ENCODE results near the gene ARHGAP40.

Gene ARHGAP40

GRCh38 chr20:38620441-38620840 lies 18.8 kb downstream of the ARHGAP40 start:
- no peak for DNase-seq

- no peak for DNase-seq
Observed at GRCh38 chr20:38623061-38623460, 21.5 kb downstream of the ARHGAP40 start.

GRCh38 chr20:38624084-38624483 lies 22.5 kb downstream of the ARHGAP40 start:
- no peak for DNase-seq

- no peak for DNase-seq
Observed at GRCh38 chr20:38625896-38626295, 24.3 kb downstream of the ARHGAP40 start.

GRCh38 chr20:38626921-38627659 lies 25.5 kb downstream of the ARHGAP40 start:
- DNase-seq: no peak

GRCh38 chr20:38628580-38629470 lies 27.2 kb downstream of the ARHGAP40 start:
- no peak for DNase-seq

GRCh38 chr20:38629979-38630378 lies 28.4 kb downstream of the ARHGAP40 start:
- no peak for DNase-seq

- DNase-seq: no peak
Observed at GRCh38 chr20:38630727-38631126, 29.1 kb downstream of the ARHGAP40 start.

- no peak for DNase-seq
Observed at GRCh38 chr20:38631155-38632022, 29.8 kb downstream of the ARHGAP40 start.

GRCh38 chr20:38633577-38634093 lies 32.0 kb downstream of the ARHGAP40 start:
- no peak for DNase-seq

GRCh38 chr20:38635721-38636288 lies 34.2 kb downstream of the ARHGAP40 start:
- DNase-seq: no peak

- DNase-seq: no peak
Observed at GRCh38 chr20:38640521-38640920, 38.9 kb downstream of the ARHGAP40 start.

GRCh38 chr20:38642498-38642897 lies 40.9 kb downstream of the ARHGAP40 start:
- DNase-seq: no peak

GRCh38 chr20:38644588-38645260 lies 43.1 kb downstream of the ARHGAP40 start:
- DNase-seq: no peak

- DNase-seq: no peak
Observed at GRCh38 chr20:38645351-38645750, 43.7 kb downstream of the ARHGAP40 start.

GRCh38 chr20:38645980-38646858 lies 44.6 kb downstream of the ARHGAP40 start:
- no peak for DNase-seq

GRCh38 chr20:38649275-38649891 lies 47.8 kb downstream of the ARHGAP40 start:
- DNase-seq: no peak

GRCh38 chr20:38650010-38650409 lies 48.4 kb downstream of the ARHGAP40 start:
- no peak for DNase-seq

GRCh38 chr20:38651154-38651553 lies 49.5 kb downstream of the ARHGAP40 start:
- no peak for DNase-seq

GRCh38 chr20:38651562-38651961 lies 50.0 kb downstream of the ARHGAP40 start:
- no peak for DNase-seq
